Left renal pelvis (tissue), 4 donors: Measurements from ENCODE around the gene PDE6A. TPM values are rescaled to one million over a fixed set of nuclear protein-coding genes. Genes with fewer than 3 reads are reported as not detected.

ENCODE experiments used
- DNase-seq, 4 donors: peaks; one replicate each; pipeline ENCODE4 v3.0.0-alpha.2; 2013; ENCODE audit warnings: low read depth in 4 of 4, low spot score in 3 of 4
- polyA plus RNA-seq, 4 donors: library from polyadenylated mRNA; unstranded; fragments of 120-200 nt; gene quantifications; one replicate each; pipeline ENCODE4 v1.2.1, GENCODE V29; 2013; ENCODE audit not compliant: insufficient read length in 4 of 4

The PDE6A gene
- polyA plus RNA-seq, 4 donors: 0.09 to 0.21 (median 0.10) TPM

DNA sequence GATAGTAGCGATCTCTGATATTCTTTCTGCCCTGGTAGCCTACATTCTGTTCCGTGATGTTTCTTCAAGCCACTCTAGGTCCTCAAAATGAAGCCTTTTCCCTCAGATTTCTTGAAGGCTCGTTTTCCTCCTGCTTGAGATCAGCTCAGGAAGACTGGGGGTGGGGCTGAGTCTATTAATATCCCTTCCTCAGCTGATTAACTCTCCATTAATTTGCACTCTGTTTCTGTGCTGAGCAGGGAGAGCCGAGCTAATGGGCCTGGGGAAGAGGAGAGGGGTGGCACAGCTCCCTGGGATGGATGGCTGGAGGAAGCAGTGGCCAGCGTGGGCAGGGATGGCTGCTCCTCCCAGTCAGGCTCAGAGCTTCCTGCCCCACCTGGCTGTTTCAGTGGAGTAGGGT, 121.2 kb downstream of the PDE6A start:
- no peak for DNase-seq

DNA sequence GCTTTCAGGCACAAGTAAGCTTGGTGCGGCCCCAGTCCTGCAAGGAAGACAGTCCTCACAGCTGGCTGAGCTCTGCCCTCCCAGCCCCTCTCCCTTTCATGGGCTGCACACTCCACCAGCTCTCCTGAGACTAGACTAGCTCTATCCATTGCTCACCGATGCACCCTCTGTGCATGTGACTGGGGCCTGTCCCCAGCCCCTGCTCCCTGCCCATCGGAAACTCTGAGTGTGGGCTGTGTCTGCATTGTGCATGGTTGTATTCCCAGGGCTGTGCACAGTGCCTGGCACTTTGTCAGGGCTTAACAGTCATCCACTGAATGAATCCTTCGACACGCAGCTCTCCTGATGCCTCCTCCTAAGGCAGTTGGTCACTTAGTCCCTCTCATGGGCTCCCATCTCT, 122.3 kb downstream of the PDE6A start:
- no peak for DNase-seq

DNA sequence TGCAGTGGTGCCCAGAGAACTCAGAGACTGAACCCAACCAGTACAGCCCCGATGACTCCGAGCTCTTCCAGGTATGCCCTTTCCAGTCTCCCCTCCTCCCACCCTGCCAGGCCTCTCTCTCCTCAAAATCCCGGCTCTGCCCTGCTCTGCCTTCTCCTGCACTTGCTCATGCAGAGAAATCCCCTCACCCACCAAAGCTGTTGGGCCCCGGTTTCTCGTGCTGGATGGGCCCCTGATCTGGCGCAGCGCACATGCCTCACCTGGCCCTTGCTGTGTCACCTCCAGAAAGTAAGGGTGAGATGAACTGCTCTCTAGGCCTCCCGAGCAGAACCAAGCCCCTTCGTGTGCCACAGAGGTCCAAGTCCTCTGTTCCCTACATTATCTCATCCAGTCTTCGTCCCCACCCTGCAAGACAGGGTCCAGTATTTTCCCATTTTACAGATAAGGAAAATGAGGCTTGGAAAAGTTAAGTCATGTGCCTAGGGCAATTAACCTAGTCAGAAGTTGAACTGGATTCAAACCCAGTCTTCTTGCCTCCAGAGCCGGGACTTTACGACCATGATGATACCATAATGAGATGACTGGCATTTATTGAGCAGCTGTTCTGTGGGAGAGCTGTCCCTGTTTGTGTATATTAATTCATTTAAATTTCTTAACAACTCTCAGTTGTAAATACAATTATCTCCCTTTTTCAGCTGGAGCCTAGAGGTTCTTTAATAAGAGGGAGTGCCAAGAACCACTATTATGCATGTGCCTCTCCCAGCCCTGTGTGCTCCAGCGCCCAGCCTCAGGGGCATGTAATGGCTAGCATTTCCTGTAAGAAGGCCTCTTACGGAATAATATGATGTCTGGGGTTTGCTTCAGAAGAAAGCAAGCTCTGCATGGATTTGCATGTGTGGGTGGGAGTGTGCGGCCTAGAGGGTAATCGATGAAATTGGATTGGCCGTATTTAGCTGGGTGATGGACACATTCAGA, 123.8 kb downstream of the PDE6A start:
- DNase-seq: no peak

GRCh38 chr5:149820012-149820411, 124.6 kb downstream of the PDE6A start:
- DNase-seq: no peak

DNA sequence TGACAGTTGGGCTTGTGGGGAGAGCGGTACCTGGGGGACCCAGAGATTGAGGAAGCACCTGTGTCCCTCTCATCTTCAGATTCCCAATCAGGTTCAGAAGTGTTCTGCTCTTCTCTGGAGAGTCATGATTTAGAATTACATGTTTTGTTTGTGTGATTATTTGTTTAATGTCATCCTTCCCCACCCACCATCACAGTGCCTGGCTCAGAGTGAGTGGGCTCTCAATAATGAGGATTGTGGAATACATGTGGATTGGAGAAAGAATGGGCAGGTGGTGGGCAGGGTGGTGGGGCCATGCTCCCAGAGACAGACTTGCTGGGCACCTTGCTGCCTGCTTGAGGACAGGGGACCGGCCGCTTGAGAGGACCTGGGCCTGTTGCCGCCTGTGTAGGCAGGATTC, 126.5 kb downstream of the PDE6A start:
- no peak for DNase-seq

DNA sequence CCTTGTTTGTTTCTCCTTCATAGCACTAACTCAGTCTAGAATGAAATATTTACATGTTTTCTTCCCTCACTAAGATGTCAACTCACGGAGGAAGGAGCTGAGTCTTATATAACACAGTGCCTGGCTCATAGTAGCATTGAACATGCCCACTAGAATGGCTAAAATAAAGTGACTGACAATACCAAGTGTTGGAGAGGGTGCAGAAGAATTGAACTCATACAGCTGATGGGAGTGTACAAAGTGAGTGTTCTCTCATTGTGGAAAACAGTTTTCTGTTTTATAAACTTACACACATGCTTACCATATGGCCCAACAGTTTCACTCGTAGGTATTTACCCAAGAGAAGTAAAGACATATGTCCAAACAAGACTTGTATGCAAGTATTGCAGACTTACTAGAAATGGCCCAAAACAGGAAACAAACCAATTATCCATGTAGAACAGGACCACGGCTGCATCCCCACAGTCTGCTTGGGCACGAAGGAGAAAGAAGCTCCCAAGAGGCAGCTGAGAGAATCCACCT, 127.0 kb downstream of the PDE6A start:
- DNase-seq: no peak

DNA sequence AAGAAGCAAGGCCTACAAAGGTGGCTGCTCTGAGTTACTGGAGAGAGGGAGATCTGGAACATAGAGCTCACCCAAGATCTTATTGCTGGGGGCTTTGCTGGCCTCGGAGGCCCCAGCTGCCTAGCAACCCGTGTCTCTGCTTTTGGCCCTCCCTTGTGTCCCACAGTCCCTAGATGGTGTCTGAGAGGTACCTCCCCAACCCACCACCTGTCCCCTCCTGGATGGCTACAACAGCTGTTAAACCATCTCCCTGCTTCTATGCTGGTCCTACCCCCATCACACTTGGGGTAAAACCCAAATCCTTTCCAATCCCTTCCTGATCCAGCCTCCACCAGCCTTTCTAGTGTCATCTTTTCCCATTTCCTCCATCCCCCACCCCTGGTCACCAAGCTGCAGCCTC, 127.9 kb downstream of the PDE6A start:
- no peak for DNase-seq

DNA sequence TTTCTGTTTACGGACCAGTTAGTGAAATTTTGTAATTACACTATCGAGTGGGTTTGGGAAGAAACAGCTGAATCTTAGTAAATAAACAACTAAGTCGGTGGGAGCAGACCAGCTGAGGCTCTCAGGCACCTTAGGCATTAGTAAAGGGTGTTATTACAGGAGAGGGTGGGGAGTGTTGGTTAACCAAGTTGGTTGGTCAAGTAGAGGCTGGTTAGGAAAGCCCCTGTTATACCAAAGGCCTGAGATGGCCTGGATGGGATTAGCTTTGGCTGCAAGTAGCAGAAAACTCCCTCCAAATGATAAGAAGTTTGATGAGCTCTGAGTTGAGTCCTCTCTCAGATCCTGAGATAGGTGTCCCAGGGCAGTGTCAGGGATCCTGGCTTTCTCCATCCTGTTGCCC, 133.1 kb downstream of the PDE6A start:
- DNase-seq: no peak

DNA sequence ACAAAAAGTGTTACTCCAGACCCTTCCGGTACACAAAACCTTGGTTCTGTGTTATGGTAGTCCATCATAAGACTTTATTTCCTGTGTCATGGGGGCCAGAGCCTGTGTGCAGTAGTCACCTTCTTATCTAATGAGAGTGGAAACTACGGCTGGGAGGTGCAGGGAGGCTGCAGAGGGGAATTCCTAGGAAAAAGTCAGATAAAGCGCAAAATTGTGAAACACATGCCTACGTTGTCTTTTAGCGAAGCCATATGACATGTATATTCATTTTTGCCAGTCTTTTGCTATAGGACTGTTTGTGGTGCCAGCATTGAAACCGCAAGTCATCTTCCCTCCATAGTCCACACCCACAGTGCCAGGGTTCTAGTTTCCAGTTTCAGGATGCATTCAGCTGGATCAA, 133.7 kb downstream of the PDE6A start:
- DNase-seq: no peak

DNA sequence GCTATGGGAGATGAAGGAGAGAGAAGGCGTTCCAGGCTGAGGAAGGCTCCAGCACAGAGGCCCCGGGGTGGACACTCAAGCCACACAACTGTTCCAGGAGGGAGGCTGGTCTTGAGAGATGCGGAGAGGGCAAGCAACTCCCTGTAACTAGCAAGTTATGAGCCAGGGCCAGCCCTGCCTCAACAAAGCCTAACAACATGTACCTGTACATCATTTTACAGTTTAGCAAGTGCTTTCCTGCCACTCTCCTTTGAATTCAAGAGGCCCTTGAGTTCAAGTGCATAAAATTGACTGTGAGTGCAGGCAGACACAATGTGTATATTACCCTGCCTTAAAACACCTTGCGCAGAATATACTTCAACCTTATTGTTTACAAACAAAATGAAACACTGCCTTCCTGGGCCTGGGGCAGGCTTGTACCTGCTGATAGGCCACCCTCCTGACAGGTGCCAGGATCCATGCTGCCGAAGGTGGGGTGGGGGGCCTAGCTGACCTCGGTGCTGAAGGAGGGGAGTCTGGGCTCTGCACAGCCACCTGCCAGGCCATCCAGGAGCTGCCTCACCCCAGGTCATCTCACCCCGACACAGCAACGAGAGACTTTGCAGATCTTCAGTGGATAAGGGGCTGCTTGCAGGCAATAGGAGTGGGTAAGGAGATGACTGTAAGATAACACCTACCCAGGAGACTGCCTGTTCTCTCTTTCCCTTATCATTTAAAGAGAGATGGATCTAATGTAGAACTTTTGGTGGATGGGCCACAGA, 134.5 kb downstream of the PDE6A start:
- DNase-seq: no peak

DNA sequence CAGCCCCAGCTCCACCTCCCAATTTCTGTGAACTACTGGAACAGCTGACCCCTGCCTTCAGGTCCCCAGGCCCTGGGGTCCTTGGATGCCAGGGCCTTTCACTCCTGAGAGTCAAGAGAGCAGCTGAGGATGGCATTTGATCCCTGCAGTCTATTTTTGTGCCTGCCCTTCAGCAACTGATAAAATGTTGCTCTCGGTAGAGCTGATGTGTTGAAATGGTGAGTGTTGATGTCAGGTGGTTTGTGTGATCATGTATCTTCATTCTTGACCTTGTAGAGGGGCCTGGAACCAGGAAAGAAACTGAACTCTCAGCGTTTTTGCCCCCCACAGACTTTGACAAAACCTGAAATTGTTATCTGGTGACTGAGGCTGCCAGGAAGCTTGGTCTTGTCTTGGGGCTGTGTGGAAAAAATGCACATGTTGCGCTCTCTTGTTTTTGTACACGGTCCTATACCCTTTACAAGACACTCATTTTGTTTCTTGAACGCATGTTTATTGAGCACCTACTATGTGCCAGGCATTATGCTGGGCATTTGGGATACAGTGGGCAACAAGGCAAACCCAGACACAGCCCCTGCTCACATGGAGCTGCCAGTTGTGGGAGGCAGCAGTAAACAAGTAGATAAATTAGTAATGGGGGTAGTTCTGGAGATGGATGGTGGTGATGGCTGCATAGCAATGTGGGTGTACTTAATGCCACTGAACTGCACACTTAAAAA, 136.2 kb downstream of the PDE6A start:
- no peak for DNase-seq

Other genes with a start within 250 kb of the PDE6A start
- gene PPARGC1B, start 214.5 kb downstream of the PDE6A start, polyA plus RNA-seq: 1 to 10 TPM in 2 of 4 donors, under 1 TPM in 2; 0.67 to 1.9 (median 1.4) TPM
- gene SLC26A2, start 16.0 kb upstream of the PDE6A start, polyA plus RNA-seq: 10 to 100 TPM; 16.0 to 22.9 (median 20.4) TPM
- gene TIGD6, start 55.9 kb upstream of the PDE6A start, polyA plus RNA-seq: 1 to 10 TPM; 3.6 to 8.2 (median 5.7) TPM
- gene HMGXB3, start 55.9 kb upstream of the PDE6A start, polyA plus RNA-seq: 10 to 100 TPM; 25.3 to 37.9 (median 31.1) TPM
- 10 to 100 TPM; 15.4 to 36.1 (median 17.1) TPM for gene CSF1R, start 141.8 kb upstream of the PDE6A start, polyA plus RNA-seq
- 100 to 1,000 TPM; 133 to 196 (median 138) TPM for gene PDGFRB, start 211.1 kb upstream of the PDE6A start, polyA plus RNA-seq
- gene CDX1, start 222.0 kb upstream of the PDE6A start, polyA plus RNA-seq: under 1 TPM; 0.10 to 0.73 (median 0.53) TPM
- under 1 TPM in 3 of 4 donors, not detected in 1; 0.06 to 0.13 (median 0.11) TPM for gene SLC6A7, start 245.3 kb upstream of the PDE6A start, polyA plus RNA-seq